ENCODE data around the gene RAB3C.
"Not testable (repeated sequence)": the region's sequence is repeated elsewhere in the genome, so short reads cannot be mapped to it uniquely, and the experiment has no call there.

Gene RAB3C

GRCh38 chr5:58680503-58680902 is 97.6 kb downstream of the RAB3C start:
- no peak for DNase-seq

GRCh38 chr5:58681943-58682342 is 99.1 kb downstream of the RAB3C start:
- no peak for DNase-seq

- no peak for DNase-seq
These were observed 100.7 kb downstream of the RAB3C start for GRCh38 chr5:58683567-58683966.

GRCh38 chr5:58687079-58687478 is 104.2 kb downstream of the RAB3C start:
- no peak for DNase-seq

- no peak for DNase-seq
These were observed 104.7 kb downstream of the RAB3C start for GRCh38 chr5:58687595-58687994.

- DNase-seq = not testable (repeated sequence)
These were observed 116.3 kb downstream of the RAB3C start for GRCh38 chr5:58699088-58699761.

GRCh38 chr5:58699762-58700118 is 116.9 kb downstream of the RAB3C start:
- no peak for DNase-seq

- no peak for DNase-seq
These were observed 121.2 kb downstream of the RAB3C start for GRCh38 chr5:58703925-58704555.

GRCh38 chr5:58706736-58707135 is 123.9 kb downstream of the RAB3C start:
- no peak for DNase-seq

- no peak for DNase-seq
These were observed 125.6 kb downstream of the RAB3C start for GRCh38 chr5:58708456-58708855.

- not testable (repeated sequence) for DNase-seq
These were observed 127.5 kb downstream of the RAB3C start for GRCh38 chr5:58710425-58710824.

GRCh38 chr5:58710871-58711270 is 128.0 kb downstream of the RAB3C start:
- DNase-seq = no peak

GRCh38 chr5:58711965-58712364 is 129.1 kb downstream of the RAB3C start:
- DNase-seq = no peak

GRCh38 chr5:58714046-58714445 is 131.2 kb downstream of the RAB3C start:
- no peak for DNase-seq

- DNase-seq = no peak
These were observed 133.3 kb downstream of the RAB3C start for GRCh38 chr5:58715997-58716656.

GRCh38 chr5:58716713-58717112 is 133.8 kb downstream of the RAB3C start:
- no peak for DNase-seq

- DNase-seq = no peak
These were observed 134.6 kb downstream of the RAB3C start for GRCh38 chr5:58717303-58718007.

GRCh38 chr5:58718269-58718978 is 135.5 kb downstream of the RAB3C start:
- DNase-seq = no peak

GRCh38 chr5:58722160-58722559 is 139.3 kb downstream of the RAB3C start:
- no peak for DNase-seq

- DNase-seq = no peak
These were observed 142.1 kb downstream of the RAB3C start for GRCh38 chr5:58724992-58725391.

GRCh38 chr5:58731641-58732040 is 148.8 kb downstream of the RAB3C start:
- no peak for DNase-seq

GRCh38 chr5:58735637-58736036 is 152.8 kb downstream of the RAB3C start:
- no peak for DNase-seq

GRCh38 chr5:58736214-58736613 is 153.3 kb downstream of the RAB3C start:
- no peak for DNase-seq
